ENCODE results near the gene GPR18.
"Not testable (repeated sequence)": the region's sequence is repeated elsewhere in the genome, so short reads cannot be mapped to it uniquely, and the experiment has no call there.

Gene GPR18

DNA sequence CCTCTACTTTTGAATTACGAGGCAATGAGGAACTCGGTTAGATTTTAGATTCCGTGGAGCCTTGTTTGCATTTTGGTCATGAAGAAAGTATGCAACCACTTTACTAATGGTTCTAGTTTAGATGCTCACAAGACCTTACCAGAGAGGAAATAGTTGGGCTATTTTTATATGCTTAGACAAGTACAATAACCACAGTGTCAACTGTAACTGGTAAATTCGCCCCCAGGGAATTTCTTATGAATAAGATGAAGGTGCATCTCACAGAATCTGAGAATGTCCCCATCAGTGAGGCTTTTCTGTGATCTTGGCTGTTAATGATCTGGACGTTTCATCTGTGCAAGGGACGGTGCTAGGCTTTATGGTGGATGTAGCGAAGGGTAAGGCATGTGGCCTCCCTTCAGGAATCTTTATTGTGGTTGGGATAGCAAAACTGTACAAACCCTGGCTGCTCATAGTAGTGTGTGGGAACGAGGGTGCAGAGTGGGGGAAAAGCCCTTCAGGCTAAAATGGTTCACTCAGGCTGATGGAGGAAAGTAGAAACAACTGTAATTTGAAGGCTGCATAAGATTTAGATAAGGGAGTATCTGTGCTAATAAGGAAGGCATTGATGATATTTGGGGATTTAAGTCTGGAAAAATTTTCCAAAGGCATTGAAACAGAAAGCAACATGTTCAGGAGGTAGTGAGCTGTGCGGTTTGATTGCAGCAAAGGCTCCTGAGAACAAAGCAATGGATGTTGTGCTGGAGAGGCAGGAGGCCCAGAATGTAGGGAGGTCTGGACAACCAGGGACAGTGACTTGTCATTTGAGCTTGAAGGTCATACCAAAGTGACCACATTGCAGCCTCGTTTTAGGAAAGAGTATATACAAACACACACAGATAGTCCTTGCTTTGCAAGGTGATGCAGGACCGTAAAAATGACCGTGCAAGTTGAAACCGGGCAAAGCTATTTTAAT, 29.2 kb downstream of the GPR18 start:
- DNase-seq, result peak in 1 of 2 donors; percentile 43

GRCh38 chr13:99227909-99228688, 30.1 kb downstream of the GPR18 start:
- DNase-seq, result peak in 1 of 2 donors; percentile 62

GRCh38 chr13:99227331-99227900, 30.8 kb downstream of the GPR18 start:
- DNase-seq, result no peak

- DNase-seq, result no peak
These were observed 31.7 kb downstream of the GPR18 start for GRCh38 chr13:99226513-99226912.

DNA sequence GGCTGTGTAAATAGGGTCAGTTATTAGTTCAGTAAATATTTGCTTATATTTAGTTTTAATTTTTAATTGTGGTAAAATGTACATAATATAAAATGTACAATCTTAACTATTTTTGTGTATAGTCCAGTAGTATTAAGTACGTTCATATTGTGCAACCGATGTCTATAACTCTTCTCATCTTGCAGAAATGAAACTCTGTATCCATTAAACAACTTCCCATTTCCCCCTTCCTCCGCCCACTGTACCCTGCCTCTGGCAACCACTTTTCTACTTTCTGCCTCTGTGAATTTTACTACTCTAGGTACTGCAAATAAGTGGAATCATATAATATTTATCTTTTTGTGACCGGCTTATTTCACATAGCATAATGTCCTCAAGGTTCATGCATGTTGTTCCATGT, 33.1 kb downstream of the GPR18 start:
- peak in 1 of 2 donors; percentile 32 for DNase-seq

GRCh38 chr13:99224021-99224420, 34.2 kb downstream of the GPR18 start:
- no peak for DNase-seq

DNA sequence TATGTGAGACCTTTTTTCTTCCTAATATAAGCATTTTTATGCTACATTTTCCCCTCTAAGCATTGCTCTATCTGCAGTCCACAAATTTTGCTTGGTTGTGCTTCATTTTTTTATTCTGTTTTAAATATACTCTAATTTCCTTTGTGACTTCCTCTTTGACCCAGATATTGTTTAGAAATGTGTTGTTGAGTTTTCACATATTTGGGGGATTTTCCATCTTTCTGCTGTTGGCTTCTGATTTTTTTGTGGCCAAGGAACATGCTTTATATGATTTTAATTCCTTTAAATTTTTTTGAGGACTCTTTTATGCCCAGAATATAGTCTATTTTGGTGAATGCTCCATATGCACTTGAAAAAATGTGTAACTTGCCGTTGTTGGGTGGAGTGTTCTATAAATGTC, 34.6 kb downstream of the GPR18 start:
- no peak for DNase-seq

DNA sequence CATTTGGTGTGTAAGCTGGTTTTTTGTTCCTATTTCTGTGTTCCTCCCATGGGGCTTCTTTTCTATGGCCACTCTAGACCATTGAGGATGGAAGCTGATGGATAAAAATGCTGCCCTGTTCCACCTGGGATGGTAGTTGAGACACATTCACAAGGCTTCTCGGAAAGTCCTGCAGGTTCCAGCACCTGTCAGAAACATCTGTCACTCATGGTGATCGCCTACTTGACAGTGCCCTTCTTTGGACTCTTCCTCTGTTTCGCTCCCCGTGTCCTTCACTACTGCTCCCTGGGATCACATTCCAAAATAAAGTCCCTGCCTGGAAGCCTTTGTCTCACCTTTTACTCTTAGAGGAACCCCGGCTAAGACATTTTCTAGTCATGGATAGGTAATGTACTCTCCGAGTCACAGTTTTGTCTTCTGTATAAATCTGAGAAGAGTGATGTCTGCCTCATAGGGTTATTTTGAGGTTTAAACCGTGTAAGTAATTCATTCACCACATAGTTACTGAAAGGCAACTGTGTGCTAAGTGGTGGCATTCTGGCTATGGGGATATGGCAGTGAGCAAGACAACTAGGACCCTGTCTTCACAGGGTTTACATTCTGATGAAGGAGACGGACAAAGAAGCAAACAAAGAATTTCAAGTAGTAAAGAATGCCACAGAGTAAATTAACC, 36.5 kb downstream of the GPR18 start:
- DNase-seq, result no peak

- DNase-seq, result peak; percentile 21 to 62
These were observed 37.8 kb downstream of the GPR18 start for GRCh38 chr13:99220199-99220935.

DNA sequence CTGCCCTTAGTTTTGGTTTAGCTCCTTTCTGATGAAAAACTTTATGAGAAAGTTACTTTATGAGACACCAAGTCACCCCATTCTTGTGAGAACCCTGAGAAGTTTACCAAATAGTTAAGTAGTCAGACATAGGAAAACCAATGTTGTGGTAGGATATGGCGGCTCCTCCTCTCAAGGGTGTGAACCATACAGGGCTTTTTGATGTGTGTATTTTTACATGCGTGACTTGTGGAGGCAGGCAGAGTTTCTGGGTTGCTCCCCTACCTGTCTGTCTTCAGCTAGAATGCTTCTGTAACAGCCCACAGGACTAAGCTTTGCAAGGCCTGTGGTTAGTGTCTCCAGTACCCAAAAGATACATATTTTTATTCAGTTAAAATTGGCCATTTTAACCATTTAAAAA, 39.2 kb downstream of the GPR18 start:
- peak; percentile 71 to 84 for DNase-seq

- DNase-seq, result no peak
These were observed 39.6 kb downstream of the GPR18 start for GRCh38 chr13:99218545-99218944.

DNA sequence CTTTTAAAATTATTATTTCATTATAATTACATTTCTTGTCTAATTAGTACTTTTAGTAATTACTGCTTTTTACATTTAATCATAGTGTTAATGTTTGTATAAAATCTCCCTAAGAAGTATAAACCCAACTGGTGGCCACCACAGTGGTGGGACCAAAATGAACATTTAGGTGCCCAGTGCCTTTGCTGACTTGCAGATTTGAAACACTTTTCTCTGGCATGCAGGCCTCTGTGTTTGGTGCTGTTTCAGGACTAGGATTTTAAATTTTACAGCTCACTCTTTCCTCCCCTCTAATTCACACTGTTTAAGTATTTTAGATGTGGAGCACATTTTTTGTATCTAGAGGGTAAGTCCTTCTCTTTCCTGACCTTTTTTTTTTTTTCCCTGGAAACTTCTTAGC, 40.1 kb downstream of the GPR18 start:
- no peak for DNase-seq

- DNase-seq, result peak; percentile 37 to 62
These were observed 40.6 kb downstream of the GPR18 start for GRCh38 chr13:99217461-99218110.

GRCh38 chr13:99215184-99215830, 42.9 kb downstream of the GPR18 start:
- peak; percentile 56 to 79 for DNase-seq

- DNase-seq, result no peak
These were observed 43.4 kb downstream of the GPR18 start for GRCh38 chr13:99214731-99215130.

GRCh38 chr13:99214232-99214631, 43.9 kb downstream of the GPR18 start:
- DNase-seq, result peak; percentile 23 to 47

DNA sequence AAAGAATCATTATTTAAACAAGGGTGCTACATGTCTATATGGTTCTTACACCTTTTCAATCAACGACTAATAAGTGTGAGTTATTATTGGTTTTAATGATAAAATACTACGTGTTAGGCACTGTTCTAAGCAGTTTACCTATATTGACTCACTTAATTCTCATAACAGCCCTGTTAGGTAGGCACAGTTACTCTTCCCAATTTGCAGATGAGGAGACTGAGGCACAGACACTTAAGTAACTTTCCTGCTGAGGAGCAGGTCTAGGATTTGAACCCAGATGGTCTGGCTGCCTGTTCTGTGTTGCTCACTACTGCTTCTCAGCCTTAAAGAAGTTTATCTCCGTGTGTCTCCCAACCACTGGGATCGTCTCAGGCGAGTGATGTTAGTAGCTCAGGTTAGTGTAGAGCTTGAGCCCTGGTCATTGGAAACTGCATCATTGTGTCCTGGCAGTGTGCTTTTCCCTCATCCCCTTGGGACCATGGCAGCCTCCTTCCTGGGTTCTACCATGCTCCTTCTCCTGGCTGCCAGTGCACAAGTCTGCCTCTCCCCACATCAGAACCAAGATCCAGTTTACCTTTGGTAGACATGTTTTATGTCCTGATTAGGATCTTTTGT, 46.7 kb downstream of the GPR18 start:
- no peak for DNase-seq

GRCh38 chr13:99210627-99211026, 47.6 kb downstream of the GPR18 start:
- not testable (repeated sequence) for DNase-seq

GRCh38 chr13:99208845-99209527, 49.2 kb downstream of the GPR18 start:
- no peak for DNase-seq

- DNase-seq, result no peak
These were observed 50.0 kb downstream of the GPR18 start for GRCh38 chr13:99208185-99208584.

Measured in CD4-positive, alpha-beta T cell treated with Interferon alpha-2 for 1 hour (primary cell).